IPS DF 4.7 (cell line): ENCODE results near the gene RADIL.

ENCODE experiments used
- DNase-seq: peaks from one replicate; pipeline ENCODE4 v3.0.0-alpha.2; 2013; ENCODE audit warnings: low spot score; ENCODE audit errors: extremely low read depth

RADIL gene

DNA sequence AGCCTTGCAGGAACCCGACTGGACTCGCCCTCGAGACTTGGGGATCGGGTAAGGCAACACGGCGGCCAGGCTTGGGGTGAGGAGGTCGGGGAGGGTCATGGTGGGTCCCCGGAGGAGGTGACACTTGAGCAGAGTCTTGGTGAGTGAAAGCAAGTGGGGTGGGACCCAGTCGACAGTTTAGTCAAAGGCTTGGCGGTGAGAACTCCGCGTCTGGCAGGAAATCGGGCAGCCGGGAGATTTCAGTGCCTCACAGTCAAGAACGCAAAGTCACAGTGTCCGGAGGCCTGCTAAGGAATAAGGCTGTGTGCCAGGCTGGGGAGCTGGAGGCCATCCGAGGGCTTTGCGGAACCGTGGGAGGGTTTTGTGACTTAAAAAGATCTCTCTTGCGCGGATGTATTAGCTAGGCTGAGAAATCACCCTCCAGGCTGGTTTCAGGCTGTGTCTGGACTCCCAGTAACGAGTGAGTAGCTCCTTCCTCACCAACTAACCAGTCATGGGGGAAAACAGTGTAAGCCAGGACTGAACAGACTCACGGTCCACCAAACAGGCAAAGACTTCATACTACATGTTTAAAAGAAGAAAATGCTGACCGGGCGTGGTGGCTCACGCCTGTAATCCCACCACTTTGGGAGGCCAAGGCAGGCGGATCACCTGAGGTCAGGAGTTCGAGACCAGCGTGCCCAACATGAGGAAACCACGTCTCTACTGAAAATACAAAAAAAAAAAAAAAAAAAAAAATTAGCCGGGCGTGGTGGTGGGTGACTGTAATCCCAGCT, 107.5 kb downstream of the RADIL start:
- DNase-seq: no peak

- no peak for DNase-seq
Observed at GRCh38 chr7:4775250-4775847, 108.2 kb downstream of the RADIL start, which contains the start of gene AP5Z1. TSS of gene AP5Z1 (plus strand) at chr7:4775623. CDS start at chr7:4775716, 93 bp downstream.

- DNase-seq: no peak
Observed at GRCh38 chr7:4774658-4775249, 108.8 kb downstream of the RADIL start.

GRCh38 chr7:4774007-4774406, 109.5 kb downstream of the RADIL start:
- no peak for DNase-seq

- DNase-seq: no peak
Observed at GRCh38 chr7:4772306-4772705, 111.2 kb downstream of the RADIL start.

DNA sequence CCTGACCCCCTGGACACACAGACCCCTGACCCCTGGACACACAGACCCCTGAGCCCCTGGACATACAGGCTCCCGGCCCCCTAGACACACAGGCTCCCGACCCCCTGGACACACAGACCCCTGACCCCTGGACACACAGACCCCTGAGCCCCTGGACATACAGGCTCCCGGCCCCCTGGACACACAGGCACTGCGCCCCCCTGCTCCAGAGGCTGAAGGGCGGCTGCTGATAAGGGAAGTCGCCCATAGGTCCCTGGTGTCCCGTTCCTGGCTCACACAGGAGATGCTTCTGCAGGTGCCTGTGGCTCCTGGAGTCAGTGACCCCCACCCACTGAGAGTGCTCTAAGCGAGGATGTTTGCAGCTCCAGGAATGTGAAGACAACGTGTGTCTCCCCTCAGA, 111.8 kb downstream of the RADIL start:
- no peak for DNase-seq

DNA sequence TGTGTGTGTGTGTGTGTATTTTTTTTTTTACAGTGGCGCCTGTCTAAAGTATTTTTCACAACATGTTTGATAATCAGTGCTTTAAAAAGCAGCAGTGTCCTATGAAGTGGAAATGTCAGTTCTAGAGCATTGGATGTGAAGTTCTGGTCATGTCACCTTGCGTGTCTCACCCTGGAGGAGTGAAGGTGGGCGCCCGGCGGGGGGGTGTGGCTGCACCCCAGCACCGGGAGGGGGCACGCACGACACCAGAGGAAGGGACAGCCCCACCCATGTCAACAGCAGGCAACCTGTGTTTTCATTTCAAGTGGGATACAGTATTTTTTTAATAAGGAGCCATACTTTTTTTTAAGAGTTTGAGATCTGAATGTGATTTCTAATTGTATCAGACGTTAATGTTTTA, 112.6 kb downstream of the RADIL start:
- DNase-seq: no peak

GRCh38 chr7:4769761-4770160, 113.8 kb downstream of the RADIL start:
- DNase-seq: no peak

GRCh38 chr7:4768597-4769569, 114.6 kb downstream of the RADIL start:
- DNase-seq: no peak

DNA sequence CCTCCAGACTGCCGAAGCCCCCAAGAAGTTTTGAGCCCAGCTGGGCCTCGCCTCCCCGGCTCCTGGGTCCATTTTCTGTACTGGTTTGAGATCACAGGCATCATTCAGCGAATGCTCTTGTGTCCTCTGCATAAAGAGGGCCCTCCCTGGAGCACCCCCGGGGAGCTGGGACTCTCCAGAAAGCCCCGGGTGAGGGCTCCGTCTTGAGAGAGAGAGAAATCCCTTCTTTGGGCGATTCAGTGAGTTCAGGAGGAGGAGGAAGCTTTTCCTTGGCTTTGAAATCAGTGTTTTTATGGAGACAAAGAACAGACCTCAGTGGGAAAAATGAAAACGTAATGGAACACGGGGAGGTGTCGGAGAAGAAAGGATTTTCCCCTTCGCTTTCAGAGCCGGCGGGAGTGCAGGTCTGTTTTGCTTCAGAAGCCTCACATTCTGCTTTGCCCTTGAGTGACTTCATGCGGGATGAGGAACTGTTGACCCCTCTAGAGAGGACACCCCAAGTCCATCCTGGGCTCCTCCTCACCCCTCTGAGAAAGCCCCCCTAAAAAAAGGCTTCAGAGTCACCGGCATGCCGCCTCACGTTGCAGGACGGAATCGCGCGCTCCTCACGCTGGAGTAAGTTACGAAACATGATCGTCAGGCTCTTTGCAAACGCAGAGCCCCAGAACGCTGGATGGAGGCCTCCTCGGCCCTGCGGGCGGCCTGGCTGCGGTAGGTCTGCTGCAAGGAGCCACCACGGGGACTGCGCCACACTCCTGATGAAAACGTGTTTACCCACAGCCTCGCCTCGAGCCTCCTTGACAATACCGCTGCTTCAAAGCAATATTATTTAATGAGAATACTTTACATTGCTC, 116.6 kb downstream of the RADIL start:
- no peak for DNase-seq

DNA sequence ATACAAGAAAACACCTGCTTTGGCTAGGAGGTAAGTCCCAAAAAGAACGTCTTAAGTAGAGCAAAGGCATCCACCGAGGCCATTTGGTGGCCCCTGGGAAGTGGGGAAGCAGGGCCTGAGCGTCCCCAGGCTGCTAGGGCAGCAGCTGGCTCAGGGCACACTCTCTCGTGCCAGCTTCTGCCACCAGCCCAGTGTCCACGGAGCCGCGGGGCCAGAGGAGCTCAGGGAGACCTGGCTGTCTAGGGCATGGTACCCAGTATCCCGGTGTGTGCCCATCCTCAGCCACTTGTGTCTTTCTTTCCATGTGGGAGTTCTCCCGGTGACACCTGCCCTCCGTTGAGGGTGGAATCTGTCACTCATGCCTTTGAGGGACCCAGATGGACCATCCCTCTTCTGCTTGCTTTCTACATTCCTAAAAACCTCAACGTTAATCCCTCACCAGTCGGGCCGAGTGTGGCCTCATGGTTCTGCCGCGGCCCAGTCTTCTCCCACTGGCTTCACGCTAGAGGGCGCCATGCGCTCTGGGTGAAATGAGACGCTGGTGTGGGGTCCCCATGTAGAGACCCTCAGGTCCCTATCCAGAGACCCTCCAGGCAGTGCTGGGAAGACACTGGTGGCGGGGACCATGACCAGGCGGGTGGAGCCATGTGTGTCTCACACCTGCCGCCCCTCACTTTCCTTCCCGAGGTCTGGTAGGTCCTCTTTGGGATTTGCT, 117.6 kb downstream of the RADIL start:
- no peak for DNase-seq

- no peak for DNase-seq
Observed at GRCh38 chr7:4764402-4765007, 119.0 kb downstream of the RADIL start.

- no peak for DNase-seq
Observed at GRCh38 chr7:4763794-4764185, 119.7 kb downstream of the RADIL start.

GRCh38 chr7:4763091-4763793, 120.3 kb downstream of the RADIL start:
- DNase-seq: no peak

DNA sequence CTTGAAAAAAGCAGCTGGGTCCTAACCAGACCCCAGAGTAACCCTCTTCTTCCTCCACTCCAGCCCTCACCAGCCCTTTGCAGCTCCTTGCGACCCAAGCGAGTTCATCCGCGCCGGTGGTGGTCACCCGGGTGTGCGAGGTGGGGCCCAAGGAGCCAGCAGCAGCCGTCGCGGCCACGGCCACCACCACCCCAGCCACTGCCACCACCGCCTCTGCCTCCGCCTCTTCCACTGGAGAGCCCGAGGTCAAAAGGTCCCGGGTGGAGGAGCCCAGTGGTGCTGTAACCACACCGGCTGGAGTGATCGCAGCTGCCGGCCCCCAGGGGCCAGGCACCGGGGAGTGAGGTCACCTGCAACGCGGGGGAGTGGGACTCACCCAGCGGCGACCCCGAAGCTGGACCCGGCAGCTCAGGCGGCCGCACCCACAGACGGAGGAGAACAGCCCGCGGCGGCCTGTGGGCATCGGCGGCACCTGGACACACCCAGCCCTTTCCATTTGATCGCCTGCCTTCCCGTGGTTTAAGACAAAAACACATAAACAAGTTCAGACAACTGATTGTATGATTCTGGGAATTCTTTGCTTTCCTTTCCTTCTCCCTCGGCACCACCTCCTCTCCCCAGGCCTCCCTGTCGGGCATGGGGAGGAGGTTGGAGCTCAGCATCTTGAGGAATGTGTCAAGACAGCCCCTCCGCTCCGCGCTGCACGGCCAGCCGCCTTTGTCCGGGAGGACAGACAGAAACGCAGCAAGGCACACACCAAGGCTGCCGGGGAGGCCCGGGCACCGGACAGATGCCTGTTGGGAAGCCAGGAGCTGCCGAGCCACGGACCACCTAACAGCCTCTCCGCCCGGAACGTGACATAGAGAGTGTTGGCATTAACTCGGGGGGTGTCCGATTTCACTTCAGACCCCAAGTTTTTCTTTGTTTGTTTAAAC, 121.1 kb downstream of the RADIL start:
- no peak for DNase-seq

GRCh38 chr7:4760952-4761351, 122.6 kb downstream of the RADIL start:
- no peak for DNase-seq

- DNase-seq: no peak
Observed at GRCh38 chr7:4759211-4759610, 124.3 kb downstream of the RADIL start.

- no peak for DNase-seq
Observed at GRCh38 chr7:4758791-4759190, 124.7 kb downstream of the RADIL start.
